Heart left ventricle (tissue), 13 donors: Measurements from ENCODE around the gene PRKCB.

Experiments
- POLR2A ChIP-seq, 2 donors: fragments of 450-650 bp; IDR thresholded peaks; one replicate each; pipeline ENCODE4 v1.6.1; 2017; ENCODE audit warnings: antibody characterized with exemption in 2 of 2, mild to moderate bottlenecking in 2 of 2, moderate library complexity in 2 of 2
- TF ChIP-seq, protein P1 (sequence below), 12 donors: fragments of 200-600 bp; sonication (generic) in 4 of 12; IDR thresholded peaks; one replicate each; pipeline versions ENCODE4 v1.5.0 to v1.8.0; 2018 to 2022; ENCODE audit warnings: antibody characterized with exemption in 12 of 12, mild to moderate bottlenecking in 5 of 12
- donor health status: ischemic (EF 13 %, LVEDD 7.1; RV severe dilation, severe dysfunction).
- donor health status: DM: no; HTN: yes; CAD: no.
- donor health status: DM: no; HTN: no; CAD: no.
- donor health status: ischemic (EF 25% LVEDD 6.9; RV normal size, moderate dysfunction).
- donor health status: ischemic (EF 25% LVEDD 5.7; RV mildly dilated, moderate dysfunction).
- donor health status: ischemic (EF 35%, LVEDD 5.7; RV mildly dilated, moderate dysfunction).
- donor health status: nonischemic (EF 11% LVEDD 7.7; RV severe dilation, severe dysfunction).
- donor health status: DM: yes; HTN: yes; CAD: no.
- donor health status: PGD.
- donor health status: ischemic (EF 29% LVEDD 5.4; RV normal size, mild dysfunction).
- donor health status: nonischemic (EF 23%, LVEDD 6.1; RV moderate dilation, normal function).

DNA sequence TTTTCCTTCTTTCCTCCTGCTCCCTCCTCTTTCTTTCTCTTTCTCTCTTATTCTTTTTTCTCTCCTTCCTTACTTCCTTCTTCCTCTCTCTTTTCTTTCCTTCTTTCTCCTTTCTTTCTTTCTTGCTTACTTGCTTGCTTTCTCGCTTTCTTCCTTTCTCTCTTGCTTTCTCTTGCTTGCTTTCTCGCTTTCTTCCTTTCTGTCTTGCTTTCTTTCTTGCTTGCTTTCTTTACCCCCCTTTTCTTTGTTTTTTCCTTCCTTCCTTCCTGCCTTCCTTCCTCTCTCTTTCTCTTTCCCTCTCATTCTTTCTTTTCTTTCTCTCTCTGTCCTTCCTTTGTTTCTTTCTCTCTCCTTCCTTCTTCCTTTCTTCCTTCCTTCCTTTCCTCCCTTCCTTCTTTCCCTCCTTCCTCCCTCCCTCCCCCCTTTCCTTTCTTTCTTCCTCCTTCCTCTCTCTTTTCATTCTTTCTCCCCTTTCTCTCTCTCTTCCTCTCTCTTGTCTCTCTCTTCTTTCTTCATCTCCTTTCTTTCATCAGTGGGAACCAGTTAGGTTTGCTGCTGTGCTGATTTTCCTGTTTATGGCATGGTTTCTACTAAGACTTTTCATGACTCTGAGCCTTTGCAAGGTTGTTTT, 277.4 kb downstream of the PRKCB start:
- TF ChIP-seq, protein P1, sequence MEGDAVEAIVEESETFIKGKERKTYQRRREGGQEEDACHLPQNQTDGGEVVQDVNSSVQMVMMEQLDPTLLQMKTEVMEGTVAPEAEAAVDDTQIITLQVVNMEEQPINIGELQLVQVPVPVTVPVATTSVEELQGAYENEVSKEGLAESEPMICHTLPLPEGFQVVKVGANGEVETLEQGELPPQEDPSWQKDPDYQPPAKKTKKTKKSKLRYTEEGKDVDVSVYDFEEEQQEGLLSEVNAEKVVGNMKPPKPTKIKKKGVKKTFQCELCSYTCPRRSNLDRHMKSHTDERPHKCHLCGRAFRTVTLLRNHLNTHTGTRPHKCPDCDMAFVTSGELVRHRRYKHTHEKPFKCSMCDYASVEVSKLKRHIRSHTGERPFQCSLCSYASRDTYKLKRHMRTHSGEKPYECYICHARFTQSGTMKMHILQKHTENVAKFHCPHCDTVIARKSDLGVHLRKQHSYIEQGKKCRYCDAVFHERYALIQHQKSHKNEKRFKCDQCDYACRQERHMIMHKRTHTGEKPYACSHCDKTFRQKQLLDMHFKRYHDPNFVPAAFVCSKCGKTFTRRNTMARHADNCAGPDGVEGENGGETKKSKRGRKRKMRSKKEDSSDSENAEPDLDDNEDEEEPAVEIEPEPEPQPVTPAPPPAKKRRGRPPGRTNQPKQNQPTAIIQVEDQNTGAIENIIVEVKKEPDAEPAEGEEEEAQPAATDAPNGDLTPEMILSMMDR (IDR thresholded peaks at IDR 0.05), result no peak
- no peak for TF ChIP-seq POLR2A (IDR thresholded peaks at IDR 0.05)
